Adrenal gland (tissue), 5 donors: Measurements from ENCODE around the gene MINPP1.

Source experiments
- CTCF ChIP-seq, 6 experiments: fragments of 450-650 bp in 4 of 6; fragments of 200-600 bp in 2 of 6; sonication (generic) in 1 of 6; IDR thresholded peaks; 1 replicate in 5 of 6; 2 replicates in 1 of 6; pipeline versions ENCODE4 v1.5.1 to v1.8.0; 2016 to 2021; ENCODE audit warnings: antibody characterized with exemption in 6 of 6, mild to moderate bottlenecking in 2 of 6, moderate library complexity in 1 of 6
- POLR2A ChIP-seq, 2 donors: fragments of 450-650 bp; IDR thresholded peaks; one replicate each; pipeline ENCODE4 v1.6.1; 2017; ENCODE audit warnings: antibody characterized with exemption in 2 of 2, mild to moderate bottlenecking in 2 of 2, moderate library complexity in 1 of 2
- donor health status: DM: no; HTN: no; CAD: no.

GRCh38 chr10:87532696-87533095 is 28.0 kb downstream of the MINPP1 start:
- TF ChIP-seq CTCF (IDR thresholded peaks at IDR 0.05): no peak
- no peak for TF ChIP-seq POLR2A (IDR thresholded peaks at IDR 0.05)
